ENCODE data around the gene KIRREL3.

Gene KIRREL3

GRCh38 chr11:126413843-126414405 lies 586.6 kb downstream of the KIRREL3 start:
- Histone ChIP-seq H3K4me3 (replicated peaks; ENCODE audit: low read depth, low read length) (no peak overlapping the region), H3K36me3 (ENCODE audit: control insufficient read depth, insufficient read depth, low read length) (no peaks in the 10 kb centered on the region), H3K27me3 (replicated peaks; ENCODE audit: control insufficient read depth, insufficient read depth, low read length) (peaks cover 4% of the 10 kb centered on the region)
- no peak for DNase-seq (ENCODE audit: extremely low read depth, insufficient read length)
- no peak for TF ChIP-seq CTCF (IDR thresholded peaks at IDR 0.05; ENCODE audit: insufficient read depth, low read length, poor library complexity, severe bottlenecking)

GRCh38 chr11:126413426-126413825 lies 587.1 kb downstream of the KIRREL3 start:
- H3K27me3 ChIP-seq (replicated peaks; ENCODE audit: control insufficient read depth, insufficient read depth, low read length) = peaks cover 2% of the 10 kb centered on the region
- no peak for TF ChIP-seq CTCF (IDR thresholded peaks at IDR 0.05; ENCODE audit: insufficient read depth, low read length, poor library complexity, severe bottlenecking)

GRCh38 chr11:126411971-126412381 lies 588.6 kb downstream of the KIRREL3 start:
- H3K36me3 ChIP-seq (ENCODE audit: control insufficient read depth, insufficient read depth, low read length) = no peaks in the 10 kb centered on the region

More at GRCh38 chr11:126413426-126413825, 587.1 kb downstream of the KIRREL3 start:
- H3K4me3 ChIP-seq (replicated peaks; ENCODE audit: low read depth, low read length) = no peak overlapping the region
- H3K36me3 ChIP-seq (ENCODE audit: control insufficient read depth, insufficient read depth, low read length) = no peaks in the 10 kb centered on the region
- no peak for DNase-seq (ENCODE audit: extremely low read depth, insufficient read length)

GRCh38 chr11:126410649-126411048 lies 589.9 kb downstream of the KIRREL3 start:
- DNase-seq (ENCODE audit: extremely low read depth, insufficient read length) = no peak
- Histone ChIP-seq H3K4me3 (replicated peaks; ENCODE audit: low read depth, low read length) (no peak overlapping the region), H3K27me3 (replicated peaks; ENCODE audit: control insufficient read depth, insufficient read depth, low read length) (no peaks in the 10 kb centered on the region), H3K36me3 (ENCODE audit: control insufficient read depth, insufficient read depth, low read length) (no peaks in the 10 kb centered on the region)
- no peak for TF ChIP-seq CTCF (IDR thresholded peaks at IDR 0.05; ENCODE audit: insufficient read depth, low read length, poor library complexity, severe bottlenecking)

More at GRCh38 chr11:126411971-126412381, 588.6 kb downstream of the KIRREL3 start:
- TF ChIP-seq CTCF (IDR thresholded peaks at IDR 0.05; ENCODE audit: insufficient read depth, low read length, poor library complexity, severe bottlenecking) = no peak
- DNase-seq (ENCODE audit: extremely low read depth, insufficient read length) = no peak
- no peaks in the 10 kb centered on the region; the same call in 1 of the 2 replicates for H3K27me3 ChIP-seq (replicated peaks; ENCODE audit: control insufficient read depth, insufficient read depth, low read length)
- no peak overlapping the region for H3K4me3 ChIP-seq (replicated peaks; ENCODE audit: low read depth, low read length)

- H3K27me3 ChIP-seq (replicated peaks; ENCODE audit: control insufficient read depth, insufficient read depth, low read length) = no peaks in the 10 kb centered on the region
- TF ChIP-seq CTCF (IDR thresholded peaks at IDR 0.05; ENCODE audit: insufficient read depth, low read length, poor library complexity, severe bottlenecking) = no peak
- no peak for DNase-seq (ENCODE audit: extremely low read depth, insufficient read length)
- H3K36me3 ChIP-seq (ENCODE audit: control insufficient read depth, insufficient read depth, low read length) = no peaks in the 10 kb centered on the region
- H3K4me3 ChIP-seq (replicated peaks; ENCODE audit: low read depth, low read length) = no peak overlapping the region
Measured at GRCh38 chr11:126409620-126409985, 591.0 kb downstream of the KIRREL3 start.
